Sigmoid colon (tissue), 7 donors: Measurements from ENCODE around the gene PLA2G7. TPM values are rescaled to one million over a fixed set of nuclear protein-coding genes. Genes with fewer than 3 reads are reported as not detected.

Source experiments
- DNase-seq: peaks from one replicate; pipeline ENCODE4 v3.0.0-alpha.2; 2019
- H3K27ac ChIP-seq, 4 donors: fragments of 200-600 bp; sonication (generic); one replicate each; pipeline ENCODE4 v1.5.1; 2016 to 2019; ENCODE audit warnings: mild to moderate bottlenecking in 1 of 4
- H3K27me3 ChIP-seq, 3 donors: fragments of 200-600 bp; sonication (generic); one replicate each; pipeline ENCODE4 v1.5.1; 2019; ENCODE audit warnings: mild to moderate bottlenecking in 1 of 3
- H3K36me3 ChIP-seq, 4 donors: fragments of 200-600 bp; sonication (generic); one replicate each; pipeline ENCODE4 v1.5.1; 2016 to 2019
- H3K4me1 ChIP-seq, 4 donors: fragments of 200-600 bp; sonication (generic); one replicate each; pipeline ENCODE4 v1.5.1; 2017 to 2019
- H3K4me3 ChIP-seq, 4 donors: fragments of 200-600 bp; sonication (generic); one replicate each; pipeline ENCODE4 v1.5.1; 2017 to 2019; ENCODE audit warnings: mild to moderate bottlenecking in 2 of 4, moderate library complexity in 1 of 4
- H3K9me3 ChIP-seq, 4 donors: fragments of 200-600 bp in 3 of 4; sonication (generic) in 3 of 4; one replicate each; pipeline versions ENCODE4 v1.5.1 to v1.6.1; 2013 to 2019
- EP300 ChIP-seq, 4 donors: sonication (generic); formaldehyde crosslinking; IDR thresholded peaks; one replicate each; pipeline ENCODE4 v1.6.1; 2017; ENCODE audit warnings: antibody characterized with exemption in 4 of 4
- POLR2A ChIP-seq, 2 donors: fragments of 450-650 bp; IDR thresholded peaks; one replicate each; pipeline ENCODE4 v1.6.1; 2016; ENCODE audit warnings: antibody characterized with exemption in 2 of 2, mild to moderate bottlenecking in 2 of 2, moderate library complexity in 2 of 2
- POLR2AphosphoS5 ChIP-seq, 4 donors: sonication (generic); formaldehyde crosslinking; IDR thresholded peaks; one replicate each; pipeline ENCODE4 v1.6.1; 2017; ENCODE audit warnings: antibody characterized with exemption in 4 of 4
- WGBS, 2 donors: extraction: QIAGEN DNeasy Blood & Tissue Kit; methylation state at CpG; one replicate each; pipeline ENCODE4 v1.1.7; 2013; 5-methylcytosine and 5-hydroxymethylcytosine counted together
- intact Hi-C: fragments of 100-400 bp; cut with DNase I; formaldehyde crosslinking; loops from one replicate; pipeline ENCODE4 v1.15.1; 2023
- polyA plus RNA-seq, 3 donors: library from polyadenylated mRNA; stranded (reverse); fragments of 200-250 nt; gene quantifications; one replicate each; pipeline ENCODE4 v1.2.3, GENCODE V29; 2013
- total RNA-seq, 4 donors: library from RNA; depleted of rRNA; stranded (reverse); fragments of >200 nt; gene quantifications; one replicate each; pipeline ENCODE4 v1.1.0, GENCODE V29; 2016
- TF ChIP-seq, protein P1 (sequence below), 4 experiments: fragments of 450-650 bp in 3 of 4; fragments of 200-600 bp in 1 of 4; IDR thresholded peaks; one replicate each; pipeline ENCODE4 v1.5.1; 2016 to 2019; ENCODE audit warnings: antibody characterized with exemption in 4 of 4, mild to moderate bottlenecking in 3 of 4, moderate library complexity in 2 of 4
- donor health status: healthy with polysubstance abuse.
- donor health status: Bipolar disorder and iron deficiency.
- donor health status: healthy.

The PLA2G7 gene
- total and polyA plus RNA-seq, 7 donors = 0.49 to 43.0 (median 6.6) TPM; not detected in 2

- Histone ChIP-seq H3K36me3 (peaks cover 0 to 79% (median 6%) of the 10 kb centered on the region in 4 donors), H3K27me3 (no peaks in the 10 kb centered on the region), H3K4me1 (no peaks in the 10 kb centered on the region), H3K4me3 (no peak overlapping the region), H3K27ac (no peak overlapping the region), H3K9me3 (no peaks in the 10 kb centered on the region)
- no peak for DNase-seq
- TF ChIP-seq, protein P1, sequence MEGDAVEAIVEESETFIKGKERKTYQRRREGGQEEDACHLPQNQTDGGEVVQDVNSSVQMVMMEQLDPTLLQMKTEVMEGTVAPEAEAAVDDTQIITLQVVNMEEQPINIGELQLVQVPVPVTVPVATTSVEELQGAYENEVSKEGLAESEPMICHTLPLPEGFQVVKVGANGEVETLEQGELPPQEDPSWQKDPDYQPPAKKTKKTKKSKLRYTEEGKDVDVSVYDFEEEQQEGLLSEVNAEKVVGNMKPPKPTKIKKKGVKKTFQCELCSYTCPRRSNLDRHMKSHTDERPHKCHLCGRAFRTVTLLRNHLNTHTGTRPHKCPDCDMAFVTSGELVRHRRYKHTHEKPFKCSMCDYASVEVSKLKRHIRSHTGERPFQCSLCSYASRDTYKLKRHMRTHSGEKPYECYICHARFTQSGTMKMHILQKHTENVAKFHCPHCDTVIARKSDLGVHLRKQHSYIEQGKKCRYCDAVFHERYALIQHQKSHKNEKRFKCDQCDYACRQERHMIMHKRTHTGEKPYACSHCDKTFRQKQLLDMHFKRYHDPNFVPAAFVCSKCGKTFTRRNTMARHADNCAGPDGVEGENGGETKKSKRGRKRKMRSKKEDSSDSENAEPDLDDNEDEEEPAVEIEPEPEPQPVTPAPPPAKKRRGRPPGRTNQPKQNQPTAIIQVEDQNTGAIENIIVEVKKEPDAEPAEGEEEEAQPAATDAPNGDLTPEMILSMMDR (IDR thresholded peaks at IDR 0.05) = no peak
- TF ChIP-seq POLR2A (IDR thresholded peaks at IDR 0.05) = no peak
- no peak for TF ChIP-seq POLR2AphosphoS5 (IDR thresholded peaks at IDR 0.05)
- no peak for TF ChIP-seq EP300 (IDR thresholded peaks at IDR 0.05)
- WGBS, 2 donors = 85 to 92% methylated on average over 1 of the region's 1 CpG
- intact Hi-C loops = no loop called here
Measured at GRCh38 chr6:46674410-46674809, 60.8 kb downstream of the PLA2G7 start.

DNA sequence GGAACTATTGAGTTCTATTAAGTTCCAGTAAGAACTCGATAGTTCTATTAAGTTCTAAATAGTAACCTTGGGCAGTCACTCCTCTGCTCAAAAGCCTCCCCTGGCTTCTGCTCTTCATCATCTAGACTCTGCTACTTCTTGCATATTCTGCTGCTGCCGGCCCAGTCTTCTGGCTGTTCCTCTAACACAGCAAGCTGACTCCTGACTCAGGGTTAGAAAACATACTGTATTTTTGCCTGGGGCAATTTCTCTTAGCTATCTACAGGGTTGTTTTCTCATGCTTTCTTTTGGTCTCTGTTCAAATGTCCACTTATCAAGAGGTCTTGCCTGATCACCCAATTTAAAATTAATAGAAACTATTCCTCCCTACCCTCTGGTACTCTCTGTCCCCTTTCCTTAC is 67.8 kb downstream of the PLA2G7 start:
- no peaks in the 10 kb centered on the region for H3K9me3 ChIP-seq
- peaks cover 0 to 61% (median 11%) of the 10 kb centered on the region in 4 donors for H3K36me3 ChIP-seq
- no peak for TF ChIP-seq POLR2AphosphoS5 (IDR thresholded peaks at IDR 0.05)
- no peak for TF ChIP-seq EP300 (IDR thresholded peaks at IDR 0.05)
- TF ChIP-seq, protein P1 (IDR thresholded peaks at IDR 0.05) = no peak
- TF ChIP-seq POLR2A (IDR thresholded peaks at IDR 0.05) = no peak
- intact Hi-C loops = no loop called here
- H3K4me3 ChIP-seq = no peak overlapping the region
- H3K27me3 ChIP-seq = no peaks in the 10 kb centered on the region
- DNase-seq = no peak
- WGBS, 2 donors = 93 to 95% methylated on average over 2 of the region's 2 CpGs
- H3K4me1 ChIP-seq = no peaks in the 10 kb centered on the region
- no peak overlapping the region for H3K27ac ChIP-seq

- Histone ChIP-seq H3K9me3 (no peaks in the 10 kb centered on the region), H3K4me3 (no peak overlapping the region), H3K4me1 (no peaks in the 10 kb centered on the region), H3K27me3 (no peaks in the 10 kb centered on the region), H3K36me3 (peaks cover 0 to 33% (median 0%) of the 10 kb centered on the region in 4 donors), H3K27ac (no peak overlapping the region)
- TF ChIP-seq EP300 (IDR thresholded peaks at IDR 0.05) = no peak
- TF ChIP-seq, protein P1 (IDR thresholded peaks at IDR 0.05) = no peak
- no peak for TF ChIP-seq POLR2A (IDR thresholded peaks at IDR 0.05)
- TF ChIP-seq POLR2AphosphoS5 (IDR thresholded peaks at IDR 0.05) = no peak
- intact Hi-C loops = no loop called here
- 81 to 86% methylated on average over 2 of the region's 2 CpGs for WGBS, 2 donors
- no peak for DNase-seq
Measured at GRCh38 chr6:46661483-46661882, 73.7 kb downstream of the PLA2G7 start.

DNA sequence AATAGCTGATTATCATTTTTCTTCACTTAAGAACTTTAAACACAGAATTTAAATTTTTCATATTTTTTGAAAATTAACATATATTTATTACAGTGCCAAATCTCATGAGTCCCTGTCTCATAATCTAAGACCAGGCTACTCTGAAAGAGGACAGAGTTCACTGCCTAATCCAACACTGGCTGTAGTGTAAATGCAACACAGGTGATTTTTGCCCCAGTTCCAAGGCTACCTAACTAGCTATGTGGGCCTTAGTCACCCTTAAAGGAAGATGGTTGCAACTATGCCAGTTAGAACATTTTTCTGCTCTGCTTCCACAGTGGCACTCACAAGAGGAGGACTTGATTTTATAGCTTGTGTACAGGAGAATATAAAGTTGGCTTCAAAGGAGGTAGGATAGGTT is 77.5 kb downstream of the PLA2G7 start:
- intact Hi-C loops = no loop called here
- TF ChIP-seq EP300 (IDR thresholded peaks at IDR 0.05) (no peak), POLR2AphosphoS5 (IDR thresholded peaks at IDR 0.05) (no peak), POLR2A (IDR thresholded peaks at IDR 0.05) (no peak)
- TF ChIP-seq, protein P1 (IDR thresholded peaks at IDR 0.05) = no peak
- peaks cover 0 to 12% (median 6%) of the 10 kb centered on the region in 4 donors for H3K4me1 ChIP-seq
- no peaks in the 10 kb centered on the region for H3K9me3 ChIP-seq
- peaks cover 0 to 23% (median 0%) of the 10 kb centered on the region in 4 donors for H3K36me3 ChIP-seq
- no peak overlapping the region for H3K4me3 ChIP-seq
- DNase-seq = no peak
- no peak overlapping the region for H3K27ac ChIP-seq
- H3K27me3 ChIP-seq = no peaks in the 10 kb centered on the region

GRCh38 chr6:46655803-46656202 is 79.4 kb downstream of the PLA2G7 start:
- intact Hi-C loops = no loop called here
- TF ChIP-seq POLR2A (IDR thresholded peaks at IDR 0.05) = no peak
- no peak for TF ChIP-seq POLR2AphosphoS5 (IDR thresholded peaks at IDR 0.05)
- no peak for TF ChIP-seq EP300 (IDR thresholded peaks at IDR 0.05)
- TF ChIP-seq, protein P1 (IDR thresholded peaks at IDR 0.05) = no peak
- Histone ChIP-seq H3K27ac (no peak overlapping the region), H3K36me3 (peaks cover 0 to 16% (median 0%) of the 10 kb centered on the region in 4 donors), H3K4me1 (peaks cover 0 to 26% (median 11%) of the 10 kb centered on the region in 4 donors), H3K27me3 (no peaks in the 10 kb centered on the region), H3K4me3 (no peak overlapping the region), H3K9me3 (no peaks in the 10 kb centered on the region)
- DNase-seq = no peak
- WGBS, 2 donors = 68 to 80% methylated on average over 6 of the region's 6 CpGs
